MM.1S (cell line): ENCODE data around the gene CLOCK.

Experiments
- CTCF ChIP-seq: fragments of 300-600 bp; sonication (generic); IDR thresholded peaks from 2 replicates; pipeline ENCODE4 v1.5.1; 2016; ENCODE audit warnings: antibody characterized with exemption, low read length, mixed read lengths
- EZH2 ChIP-seq: fragments of 300-600 bp; sonication (generic); optimal IDR thresholded peaks from 2 replicates; pipeline ENCODE3; 2017; ENCODE audit warnings: low read depth, mild to moderate bottlenecking, antibody characterized with exemption, low read length, mixed read lengths
- EZH2phosphoT487 ChIP-seq: fragments of 300-600 bp; sonication (generic); IDR thresholded peaks from 2 replicates; pipeline ENCODE4 v1.6.1; 2018; ENCODE audit warnings: antibody characterized with exemption, low read length

GRCh38 chr4:55560096-55560495 is 13.4 kb upstream of the CLOCK start:
- no peak for TF ChIP-seq CTCF
- no peak for TF ChIP-seq EZH2phosphoT487
- TF ChIP-seq EZH2, result no peak
